Activated CD4-positive, alpha-beta T cell treated with anti-CD3 and anti-CD28 coated beads, Interleukin-2, amount 50 U/mL, for 24 hours (primary cell): ENCODE results near the gene SARNP.

Experiments used
- DNase-seq, 2 donors: peaks; one replicate each; pipeline ENCODE4 v3.0.0-alpha.2; 2020; ENCODE audit warnings: low read depth in 1 of 2, low spot score in 1 of 2

Gene SARNP

GRCh38 chr12:55726971-55727370, 90.6 kb downstream of the SARNP start:
- DNase-seq, result no peak

- DNase-seq, result no peak
Observed at GRCh38 chr12:55725556-55725955, 92.0 kb downstream of the SARNP start.

GRCh38 chr12:55724940-55725309, 92.6 kb downstream of the SARNP start:
- DNase-seq, result no peak

GRCh38 chr12:55724226-55724939, 93.1 kb downstream of the SARNP start:
- no peak for DNase-seq

GRCh38 chr12:55723516-55724225, 93.9 kb downstream of the SARNP start:
- DNase-seq, result no peak

GRCh38 chr12:55722948-55723347, 94.6 kb downstream of the SARNP start:
- no peak for DNase-seq

- DNase-seq, result no peak
Observed at GRCh38 chr12:55721601-55722213, 95.8 kb downstream of the SARNP start.

GRCh38 chr12:55720894-55721444, 96.6 kb downstream of the SARNP start:
- DNase-seq, result no peak

GRCh38 chr12:55720071-55720564, 97.4 kb downstream of the SARNP start, which contains the start of gene RDH5:
Gene RDH5 (plus strand): TSS chr12:55720393. CDS start chr12:55721185, 792 bp downstream.
- DNase-seq, result no peak

- DNase-seq, result no peak
Observed at GRCh38 chr12:55719371-55719770, 98.2 kb downstream of the SARNP start.

- DNase-seq, result no peak
Observed at GRCh38 chr12:55718624-55719275, 98.8 kb downstream of the SARNP start.

GRCh38 chr12:55718015-55718414, 99.5 kb downstream of the SARNP start:
- no peak for DNase-seq

- no peak for DNase-seq
Observed at GRCh38 chr12:55717011-55718007, 100.2 kb downstream of the SARNP start.

- DNase-seq, result no peak
Observed at GRCh38 chr12:55716582-55716957, 101.0 kb downstream of the SARNP start.

GRCh38 chr12:55715833-55716581, 101.5 kb downstream of the SARNP start, which contains the start of gene BLOC1S1:
Gene BLOC1S1 (plus strand): TSS chr12:55716046. CDS start chr12:55716052, 6 bp downstream.
- peak; percentile 90 to 91 for DNase-seq

- DNase-seq, result no peak
Observed at GRCh38 chr12:55715169-55715764, 102.3 kb downstream of the SARNP start.

- no peak for DNase-seq
Observed at GRCh38 chr12:55713721-55714120, 103.8 kb downstream of the SARNP start.

- DNase-seq, result no peak
Observed at GRCh38 chr12:55712700-55713415, 104.7 kb downstream of the SARNP start.
